Epithelial cell of proximal tubule (primary cell): ENCODE results near the gene CPNE2. TPM values are rescaled to one million over a fixed set of nuclear protein-coding genes. Genes with fewer than 3 reads are reported as not detected.

Experiments used
- DNase-seq: peaks from one replicate; pipeline ENCODE4 v3.0.0-alpha.2; 2011; ENCODE audit warnings: low read depth
- H3K4me3 ChIP-seq: 2 replicates; pipeline ENCODE4 v1.5.1; 2011; ENCODE audit warnings: low read depth, mild to moderate bottlenecking, low read length
- total RNA-seq: library from RNA; depleted of rRNA; stranded (reverse); fragments of >200 nt; gene quantifications from 2 replicates; pipeline ENCODE4 v1.2.3, GENCODE V29; 2015
- TF ChIP-seq, protein P1 (sequence below): conservative IDR thresholded peaks from 2 replicates; pipeline ENCODE4 v1.5.1; 2012; ENCODE audit warnings: low read depth, mild to moderate bottlenecking, low read length

The CPNE2 gene
- total RNA-seq, 1 donor from 2014 or later = 44.9 TPM

DNA sequence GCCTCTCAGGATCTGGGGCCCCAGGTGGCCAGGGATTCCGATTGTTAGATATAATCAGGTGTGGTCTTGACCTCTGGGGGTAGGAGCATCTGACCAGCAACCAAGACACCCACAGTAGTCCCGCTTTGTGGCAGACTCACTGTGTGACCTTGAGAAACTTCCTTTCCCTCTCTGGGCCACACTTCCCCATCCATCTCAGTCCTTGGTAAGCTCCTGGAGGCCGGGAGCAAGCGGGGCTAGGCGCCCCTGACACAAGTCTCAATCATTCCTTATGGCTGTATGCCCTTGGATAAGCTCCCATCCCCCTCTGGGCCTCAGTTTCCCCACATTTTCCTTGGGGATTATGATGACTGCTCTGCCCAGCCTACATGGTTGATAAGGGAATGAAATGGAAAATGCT, 21.3 kb downstream of the CPNE2 start:
- TF ChIP-seq, protein P1, sequence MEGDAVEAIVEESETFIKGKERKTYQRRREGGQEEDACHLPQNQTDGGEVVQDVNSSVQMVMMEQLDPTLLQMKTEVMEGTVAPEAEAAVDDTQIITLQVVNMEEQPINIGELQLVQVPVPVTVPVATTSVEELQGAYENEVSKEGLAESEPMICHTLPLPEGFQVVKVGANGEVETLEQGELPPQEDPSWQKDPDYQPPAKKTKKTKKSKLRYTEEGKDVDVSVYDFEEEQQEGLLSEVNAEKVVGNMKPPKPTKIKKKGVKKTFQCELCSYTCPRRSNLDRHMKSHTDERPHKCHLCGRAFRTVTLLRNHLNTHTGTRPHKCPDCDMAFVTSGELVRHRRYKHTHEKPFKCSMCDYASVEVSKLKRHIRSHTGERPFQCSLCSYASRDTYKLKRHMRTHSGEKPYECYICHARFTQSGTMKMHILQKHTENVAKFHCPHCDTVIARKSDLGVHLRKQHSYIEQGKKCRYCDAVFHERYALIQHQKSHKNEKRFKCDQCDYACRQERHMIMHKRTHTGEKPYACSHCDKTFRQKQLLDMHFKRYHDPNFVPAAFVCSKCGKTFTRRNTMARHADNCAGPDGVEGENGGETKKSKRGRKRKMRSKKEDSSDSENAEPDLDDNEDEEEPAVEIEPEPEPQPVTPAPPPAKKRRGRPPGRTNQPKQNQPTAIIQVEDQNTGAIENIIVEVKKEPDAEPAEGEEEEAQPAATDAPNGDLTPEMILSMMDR = no peak
- no peak for DNase-seq
- H3K4me3 ChIP-seq = no peak overlapping the region

DNA sequence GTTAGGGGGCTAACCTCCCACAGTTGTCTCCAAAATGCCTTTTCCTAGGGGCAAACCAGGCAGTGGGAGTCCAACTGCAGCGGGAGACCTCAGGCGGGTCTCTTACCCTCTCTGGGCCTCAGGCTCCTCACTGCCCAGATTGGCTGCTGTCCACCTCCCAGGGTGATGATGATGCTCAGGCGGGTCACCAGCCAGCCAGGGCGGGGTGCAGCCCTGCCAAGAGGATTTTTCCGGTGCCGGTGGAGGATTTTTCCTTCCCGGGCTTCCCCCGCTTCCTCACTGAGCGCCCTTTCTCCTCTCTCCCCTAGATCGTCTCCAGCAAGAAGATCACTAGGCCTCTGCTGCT, 22.8 kb downstream of the CPNE2 start:
- TF ChIP-seq, protein P1 = no peak
- DNase-seq = no peak
- H3K4me3 ChIP-seq = no peak overlapping the region

DNA sequence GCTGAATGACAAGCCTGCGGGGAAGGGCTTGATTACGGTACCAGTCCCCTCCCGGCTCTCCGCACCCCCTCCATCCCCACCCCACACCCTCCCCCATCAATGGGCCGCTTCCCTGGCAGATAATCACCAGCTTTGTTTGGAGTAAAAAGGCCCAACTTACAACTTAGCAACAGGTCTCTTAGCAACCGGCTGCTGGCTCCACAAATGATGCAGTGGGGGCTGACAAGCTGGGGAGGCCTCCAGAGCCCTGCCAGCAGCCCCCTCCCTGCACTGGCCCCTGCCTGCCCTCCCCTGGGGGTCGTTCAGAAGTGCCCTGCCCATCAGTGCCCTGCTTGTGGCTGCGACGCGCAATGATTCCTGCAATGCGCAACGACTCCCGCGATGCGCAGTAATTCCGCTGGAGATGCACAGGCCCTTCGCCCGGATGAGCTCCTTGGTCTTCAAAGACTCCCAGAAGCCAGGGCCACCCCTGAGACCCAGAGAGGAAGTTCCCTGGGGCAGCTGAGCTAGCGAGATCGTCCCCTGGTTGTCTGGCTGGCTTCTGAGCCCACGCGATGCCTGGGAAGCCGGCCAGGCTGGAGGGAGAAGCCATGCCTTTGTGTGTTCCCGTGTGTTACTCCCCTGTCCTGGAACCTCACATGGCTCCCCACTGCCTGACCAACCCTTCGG, 23.3 kb downstream of the CPNE2 start:
- no peak overlapping the region for H3K4me3 ChIP-seq
- DNase-seq = no peak
- TF ChIP-seq, protein P1 = no peak

DNA sequence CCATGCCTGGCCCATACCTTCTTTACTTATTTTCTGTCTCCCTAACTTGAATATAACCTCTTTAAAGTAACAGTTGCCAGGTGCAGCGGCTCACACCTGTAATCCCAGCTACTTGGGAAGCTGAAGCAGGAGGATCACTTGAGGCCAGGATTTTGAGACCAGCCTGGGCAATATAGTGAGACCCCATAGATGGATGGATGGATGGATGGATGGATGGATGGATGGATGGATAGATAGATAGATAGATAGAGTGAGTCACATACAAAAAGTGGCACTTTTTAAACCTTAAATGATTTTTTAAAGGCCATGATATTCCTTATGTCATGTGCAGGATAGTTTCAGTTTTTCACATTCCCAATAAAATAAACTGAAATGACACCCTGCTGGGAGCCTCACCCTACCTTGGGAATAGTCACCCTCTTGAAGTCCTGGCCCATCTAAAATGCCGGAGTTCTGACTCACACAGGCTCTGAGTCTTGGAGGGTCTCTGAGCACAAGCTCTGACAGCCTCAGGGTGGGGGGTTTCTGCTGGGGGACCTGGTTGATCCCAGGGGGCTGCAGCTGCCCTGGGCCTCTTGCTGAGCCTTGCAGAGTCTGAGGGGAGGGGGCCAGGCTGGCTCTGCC, 26.2 kb downstream of the CPNE2 start:
- DNase-seq = no peak
- TF ChIP-seq, protein P1 = no peak
- H3K4me3 ChIP-seq = no peak overlapping the region

DNA sequence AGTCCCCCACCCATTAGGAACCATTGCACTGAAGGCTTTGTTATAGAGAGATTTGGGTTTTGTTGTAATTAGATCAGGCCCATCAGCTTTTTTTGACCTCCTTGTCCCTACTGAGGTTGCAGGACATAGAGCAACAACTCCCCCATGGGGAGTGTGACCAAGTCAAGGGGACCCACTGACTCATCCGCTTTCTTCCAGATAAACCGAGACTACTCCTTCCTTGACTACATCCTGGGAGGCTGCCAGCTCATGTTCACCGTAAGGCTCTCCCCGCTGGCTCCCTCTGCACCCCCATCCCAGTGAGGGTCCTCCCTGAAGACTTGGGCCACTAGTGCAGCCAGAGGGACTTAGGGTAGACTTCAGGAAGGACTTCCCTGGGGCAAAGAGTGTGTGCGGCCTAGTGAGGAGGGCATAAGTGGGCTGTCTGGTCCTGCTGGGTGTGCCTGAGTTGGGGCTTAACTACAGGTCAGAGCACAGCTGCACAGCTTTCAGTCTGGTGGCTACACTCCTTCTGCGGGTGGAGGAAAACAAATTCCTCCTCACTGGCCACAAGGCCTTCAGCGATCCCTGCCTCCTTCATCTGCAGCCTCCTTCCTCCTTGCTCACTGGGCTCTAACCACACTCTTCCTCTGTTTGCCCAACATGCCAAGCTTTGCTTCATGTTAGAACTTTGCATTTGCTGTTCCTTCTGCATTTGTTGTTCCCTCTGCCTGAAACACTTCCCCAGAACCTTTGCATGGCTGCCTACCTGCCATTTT, 31.0 kb downstream of the CPNE2 start:
- H3K4me3 ChIP-seq = no peak overlapping the region
- TF ChIP-seq, protein P1 = no peak
- DNase-seq = no peak

DNA sequence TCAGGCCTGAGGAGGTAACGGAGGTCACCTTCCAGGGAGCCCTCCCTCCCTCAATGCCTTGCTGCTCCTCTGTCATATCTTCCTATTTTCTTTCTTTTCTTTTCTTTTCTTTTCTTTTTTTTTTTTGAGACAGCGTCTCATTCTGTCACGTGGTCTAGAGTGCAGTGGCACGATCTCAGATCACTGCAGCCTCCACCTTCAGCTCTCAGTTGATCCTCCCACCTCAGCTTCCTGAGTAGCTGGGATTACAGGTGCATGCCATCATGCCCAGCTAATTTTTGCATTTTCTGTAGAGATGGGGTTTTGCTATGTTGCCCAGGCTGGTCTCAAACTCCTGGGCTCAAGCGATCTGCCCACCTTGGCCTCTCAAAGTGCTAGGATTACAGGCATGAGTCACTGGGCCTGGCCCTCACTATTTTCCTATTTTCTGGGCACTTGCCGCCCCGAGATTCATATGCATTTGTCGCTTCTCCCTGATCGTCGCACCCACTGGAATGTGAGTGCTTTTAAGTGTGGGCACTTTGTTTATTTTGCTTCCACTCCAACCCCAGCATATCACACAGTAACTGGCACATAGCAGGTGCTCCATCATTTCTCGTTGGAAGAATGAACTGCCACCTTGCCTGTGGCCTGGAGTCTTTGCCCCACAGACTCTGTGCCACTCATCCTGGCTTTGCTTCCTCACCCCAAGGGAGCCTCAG, 31.7 kb downstream of the CPNE2 start:
- TF ChIP-seq, protein P1 = no peak
- no peak for DNase-seq
- no peak overlapping the region for H3K4me3 ChIP-seq
